GM21529 (cell line): Measurements from ENCODE around the gene POLR2J2.
"Not testable (repeated sequence)": the region's sequence is repeated elsewhere in the genome, so short reads cannot be mapped to it uniquely, and the experiment has no call there.

Source experiments
- ATAC-seq: cut with Tn5 transposase; IDR thresholded peaks from one replicate; pipeline ENCODE4 v1.9.1; 2021; ENCODE audit not compliant: unreplicated experiment

The POLR2J2 gene

DNA sequence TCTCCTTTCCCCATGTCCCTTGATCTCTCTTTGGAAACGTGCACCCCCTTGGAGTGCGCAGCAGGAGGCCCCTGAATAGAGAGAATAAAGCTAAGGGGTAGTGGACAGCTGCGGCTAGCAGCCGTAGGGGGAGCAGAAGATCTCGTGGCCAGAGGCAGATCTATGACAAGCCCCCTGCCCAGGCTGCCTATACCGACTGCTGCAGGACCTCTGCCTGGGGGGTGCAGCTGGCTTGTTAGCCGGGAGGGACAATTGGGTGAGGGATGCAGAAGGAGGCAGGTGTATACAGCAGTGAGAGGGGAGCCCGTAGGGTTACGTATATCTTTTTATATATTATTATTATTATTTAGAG lies 469 bp upstream of the POLR2J2 start:
- peak; percentile 25 for ATAC-seq

DNA sequence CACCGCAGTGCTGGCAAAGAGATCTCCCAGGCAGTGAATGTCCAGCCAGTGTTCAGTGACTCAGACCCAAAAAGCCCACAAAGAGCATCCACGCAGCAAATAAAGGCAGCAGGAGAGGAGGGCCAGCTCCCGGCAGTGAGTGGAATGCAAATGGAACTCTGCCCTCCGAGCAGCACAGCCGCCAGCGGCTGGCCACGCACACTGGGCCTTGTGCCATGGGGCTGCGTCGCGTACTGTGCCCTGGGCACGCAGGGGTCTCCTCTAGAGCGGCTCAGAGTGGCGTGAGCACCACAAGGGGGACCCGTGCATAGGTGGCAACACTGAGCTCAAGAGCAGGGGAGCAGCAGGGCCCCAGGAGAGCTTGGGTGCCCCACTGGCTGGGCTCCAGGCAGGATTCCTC lies 3.9 kb downstream of the POLR2J2 start:
- ATAC-seq = not testable (repeated sequence)

DNA sequence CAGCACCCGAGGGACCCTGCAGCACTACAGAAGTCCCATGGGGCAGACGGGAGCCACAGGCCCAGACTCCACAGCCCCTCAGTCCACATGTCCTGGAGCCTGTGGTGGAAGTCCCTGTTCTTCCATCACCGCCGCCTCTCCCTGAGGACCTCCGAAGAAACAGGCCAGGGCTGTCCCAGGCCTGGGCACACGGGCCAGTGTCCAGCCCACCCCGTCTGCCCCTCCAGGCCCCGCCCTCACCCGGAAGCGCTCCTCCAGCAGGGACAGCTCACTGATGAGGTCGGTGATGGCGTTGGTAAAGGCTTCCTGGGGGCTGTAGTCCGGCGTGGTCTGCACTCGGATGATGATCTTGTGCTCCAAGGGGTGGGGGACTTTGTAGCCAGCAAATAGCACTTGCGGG lies 4.6 kb downstream of the POLR2J2 start:
- ATAC-seq = not testable (repeated sequence)

DNA sequence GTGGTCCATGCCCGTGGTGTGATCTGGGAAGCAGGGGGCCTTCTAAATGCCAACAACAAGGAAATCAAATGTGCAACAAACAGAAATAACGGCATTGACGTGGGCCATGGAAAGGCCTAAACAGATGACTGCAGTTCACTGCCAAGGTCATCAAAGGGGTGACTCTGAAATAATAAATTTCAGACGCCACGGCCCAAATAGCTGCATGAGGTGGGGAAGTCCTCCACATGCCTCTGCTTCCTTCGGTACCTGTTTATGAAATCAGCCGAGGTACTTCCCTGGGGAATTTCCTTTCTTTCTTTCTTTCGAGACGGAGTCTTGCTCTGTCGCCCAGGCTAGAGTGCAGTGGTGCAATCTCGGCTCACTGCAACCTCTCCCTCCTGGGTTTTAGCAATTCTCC lies 6.7 kb downstream of the POLR2J2 start:
- not testable (repeated sequence) for ATAC-seq

DNA sequence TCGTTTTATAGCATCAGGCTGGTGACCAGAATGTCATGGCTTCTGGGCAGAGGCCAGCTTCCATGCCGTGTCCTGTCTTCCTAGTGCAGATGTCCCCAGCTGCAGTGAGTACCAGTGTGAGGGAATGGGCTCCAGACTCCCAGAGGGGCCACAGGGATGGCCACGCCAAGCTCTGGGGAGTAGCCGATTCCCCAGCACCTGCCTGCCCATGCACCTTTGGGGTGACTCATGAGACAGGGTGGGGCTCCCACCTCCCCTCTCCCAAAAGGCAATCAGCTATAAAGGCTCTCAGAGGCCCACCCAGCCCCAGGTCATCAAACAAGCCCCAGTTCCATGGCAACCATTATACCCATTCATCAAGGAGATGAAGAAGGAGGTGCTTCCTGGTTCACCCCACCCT lies 21.5 kb downstream of the POLR2J2 start, which contains the start of gene SPDYE2B:
Gene SPDYE2B (plus strand): TSS at position 396 of the 400 bp plus-strand sequence. CDS start 2,030 bp downstream, outside the sequence.
- ATAC-seq = not testable (repeated sequence)

DNA sequence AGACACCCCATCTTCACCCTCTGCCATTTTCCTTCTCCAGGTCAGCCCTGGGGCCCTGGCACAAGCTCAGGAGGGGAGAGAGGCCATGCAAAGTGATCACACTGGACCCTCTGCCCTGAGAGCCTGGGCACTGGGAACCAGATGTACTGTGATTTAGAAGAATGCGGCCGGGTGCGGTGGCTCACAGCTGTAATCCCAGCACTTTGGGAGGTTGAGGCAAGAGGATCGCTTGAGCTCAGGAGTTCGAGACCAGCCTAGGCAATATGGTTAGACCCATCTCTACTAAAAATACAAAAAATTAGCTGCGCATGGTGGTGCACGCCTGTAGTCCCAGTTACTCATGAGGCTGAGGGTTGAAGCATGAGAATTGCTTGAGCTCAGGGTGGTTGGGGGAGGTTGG lies 23.6 kb downstream of the POLR2J2 start:
- not testable (repeated sequence) for ATAC-seq

DNA sequence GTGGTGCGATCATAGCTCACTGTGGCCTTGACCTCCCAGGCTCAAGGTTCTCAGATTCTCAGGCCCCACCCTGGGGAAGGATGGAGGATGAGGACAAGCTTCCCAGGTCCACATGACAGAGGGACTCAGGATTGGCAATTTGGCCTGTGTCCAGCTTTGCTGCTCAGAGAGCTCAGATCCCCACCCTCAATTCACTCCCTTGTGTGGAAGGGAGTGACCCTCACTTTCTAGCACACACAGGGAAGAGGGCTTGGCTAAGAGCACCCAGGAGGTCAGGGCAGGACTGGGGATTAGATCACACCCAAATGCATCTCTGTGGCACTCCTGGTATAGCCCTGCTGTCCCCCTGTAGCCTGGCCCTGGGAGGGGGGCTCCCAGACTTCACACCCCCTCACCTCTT lies 28.1 kb downstream of the POLR2J2 start:
- not testable (repeated sequence) for ATAC-seq

DNA sequence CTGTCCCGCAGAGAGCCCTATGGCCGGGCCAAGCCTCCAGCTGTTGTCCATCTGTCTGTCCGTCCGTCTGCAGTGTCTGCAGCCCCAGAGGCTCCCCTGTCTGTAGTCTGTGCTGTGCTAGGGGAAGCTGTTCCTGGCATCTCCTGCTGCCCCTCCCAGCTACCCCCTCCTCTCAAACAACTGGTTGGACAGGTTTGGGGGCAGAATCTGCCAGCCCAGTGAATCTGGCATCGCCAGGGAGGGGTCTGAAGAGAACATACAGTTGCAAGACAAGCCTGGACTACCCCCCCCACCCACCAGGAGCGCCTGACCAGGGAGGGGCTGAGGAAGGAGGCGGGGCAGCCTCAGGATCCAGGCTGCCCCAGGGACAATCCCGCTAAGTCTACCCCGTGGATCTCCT lies 28.8 kb downstream of the POLR2J2 start, which contains the start of gene UPK3BL1:
Gene UPK3BL1 (minus strand): TSS at position 101 of the 400 bp plus-strand sequence. CDS start 50 bp downstream, at position 51.
- not testable (repeated sequence) for ATAC-seq

DNA sequence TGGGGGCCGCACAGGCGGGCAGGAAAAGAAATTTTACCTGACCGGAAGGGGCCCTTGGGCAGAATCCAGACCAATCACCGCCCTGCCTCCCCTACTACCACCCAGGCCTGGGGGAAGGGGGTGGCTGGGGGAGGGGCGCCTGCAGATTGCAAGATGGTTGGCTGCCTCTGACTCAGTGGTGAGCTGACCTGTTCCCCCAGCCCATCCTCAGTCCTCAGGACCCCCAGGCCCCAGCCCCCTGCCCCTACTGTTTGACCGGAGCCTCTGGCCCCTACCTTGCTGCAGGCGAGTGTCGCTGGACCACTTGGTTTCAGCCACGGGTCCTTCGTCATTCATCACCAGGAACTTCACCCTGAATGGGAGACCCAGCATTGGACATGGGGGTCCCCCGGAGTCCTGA lies 32.6 kb downstream of the POLR2J2 start:
- not testable (repeated sequence) for ATAC-seq

DNA sequence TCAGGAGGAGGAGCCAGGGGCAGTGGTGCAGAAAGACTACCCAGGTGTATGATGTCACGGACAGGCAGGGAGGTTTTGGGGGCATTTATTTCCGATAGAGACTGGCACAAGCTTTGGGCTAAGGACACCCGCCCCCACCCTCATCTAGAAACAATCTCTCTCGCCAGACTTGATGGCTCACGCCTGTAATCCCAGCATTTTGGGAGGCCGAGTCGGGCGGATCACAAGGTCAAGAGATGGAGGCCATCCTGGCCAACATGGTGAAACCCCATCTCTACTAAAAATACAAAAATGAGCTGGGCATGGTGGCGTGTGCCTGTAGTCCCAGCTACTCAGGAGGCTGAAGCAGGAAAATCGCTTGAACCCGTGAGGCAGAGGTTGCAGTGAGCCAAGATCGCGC lies 34.5 kb downstream of the POLR2J2 start:
- ATAC-seq = not testable (repeated sequence)

DNA sequence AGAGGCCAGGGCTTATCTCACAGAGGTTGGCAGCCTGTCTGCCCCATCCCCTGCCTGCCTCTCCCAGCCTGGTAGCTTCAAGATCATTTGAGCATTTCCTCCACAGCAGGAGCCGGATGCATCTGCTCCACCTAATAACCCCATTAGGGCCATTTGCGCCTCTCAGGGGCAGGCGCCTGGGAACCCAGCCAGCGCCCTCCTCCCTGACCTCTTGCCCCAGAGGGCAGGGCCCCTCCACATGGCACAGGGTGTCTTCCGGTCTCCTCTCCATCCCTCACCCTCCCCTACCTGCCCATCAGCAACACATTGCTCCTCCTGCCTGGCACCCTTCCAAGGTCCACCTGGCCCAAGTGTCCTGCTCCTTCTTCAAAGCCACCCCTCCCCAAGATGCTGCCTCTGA lies 36.1 kb downstream of the POLR2J2 start:
- not testable (repeated sequence) for ATAC-seq

DNA sequence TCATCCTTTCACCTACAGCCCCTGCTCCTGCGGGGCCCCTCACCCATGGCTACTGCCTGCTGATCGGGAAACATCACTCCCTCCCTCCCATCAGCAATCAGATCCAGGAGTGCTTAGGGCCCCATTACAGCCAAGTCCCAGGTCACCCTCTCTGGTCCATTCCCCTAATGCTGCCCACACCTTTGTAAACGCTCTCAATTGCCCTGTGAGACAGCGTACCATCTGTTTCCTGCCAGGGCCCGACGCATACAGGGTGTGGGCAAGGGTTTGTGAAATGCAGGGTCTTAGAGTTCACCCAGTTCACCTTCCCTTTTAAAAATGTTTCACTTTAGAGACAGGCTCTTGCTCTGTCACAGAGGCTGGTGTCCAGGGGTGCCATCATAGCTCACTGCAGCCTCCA lies 37.2 kb downstream of the POLR2J2 start:
- not testable (repeated sequence) for ATAC-seq

DNA sequence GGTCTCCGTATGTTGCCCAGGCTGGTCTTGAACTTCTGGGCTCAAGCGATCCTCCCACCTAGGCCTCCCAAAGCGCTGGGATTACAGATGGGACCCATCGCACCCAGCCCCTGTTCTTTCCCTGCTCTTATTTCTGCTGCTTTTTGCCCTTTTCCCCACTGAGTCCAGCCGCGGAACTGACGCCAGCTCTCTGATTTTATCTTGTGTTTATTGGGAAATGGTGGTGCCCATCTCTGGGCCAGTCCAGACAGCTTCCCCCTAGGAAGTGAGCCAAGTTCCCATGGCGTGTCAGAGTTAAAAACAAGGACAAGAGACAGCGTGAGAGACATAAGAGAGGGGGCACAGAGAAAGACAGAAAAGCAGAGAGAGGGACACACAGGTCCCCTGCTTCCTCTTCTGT lies 40.8 kb downstream of the POLR2J2 start:
- not testable (repeated sequence) for ATAC-seq

DNA sequence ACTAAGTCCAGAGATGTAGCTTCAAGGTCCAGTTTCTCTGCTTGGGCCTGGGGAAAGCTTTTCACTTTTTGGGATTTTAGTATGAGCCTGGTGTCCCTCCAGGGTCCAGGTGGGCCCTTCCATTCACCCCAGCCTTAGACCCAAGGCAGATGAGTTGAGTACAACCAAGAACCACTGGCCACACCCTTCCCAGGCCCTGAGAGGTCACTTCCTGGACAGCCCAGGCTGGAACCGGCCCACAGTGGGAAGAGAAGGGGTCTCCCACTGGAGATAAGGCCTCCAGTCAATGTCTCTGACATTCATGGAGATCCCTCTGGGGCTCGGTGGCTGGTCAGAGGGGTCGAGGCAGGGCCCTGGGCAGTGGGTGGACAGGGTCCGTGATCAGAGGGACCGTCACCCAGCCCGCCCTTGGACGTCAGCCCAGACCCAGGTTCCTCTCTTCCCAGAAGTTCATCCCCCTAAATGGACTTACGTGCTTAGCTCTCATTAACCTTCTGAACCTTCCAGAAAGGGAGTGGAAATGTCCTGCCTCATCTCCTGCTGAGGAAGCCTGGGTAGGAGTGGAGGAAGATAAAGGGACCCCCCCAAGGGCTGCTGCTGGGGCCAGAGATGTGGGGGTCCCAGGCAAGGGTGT lies 44.1 kb downstream of the POLR2J2 start:
- ATAC-seq = not testable (repeated sequence)

DNA sequence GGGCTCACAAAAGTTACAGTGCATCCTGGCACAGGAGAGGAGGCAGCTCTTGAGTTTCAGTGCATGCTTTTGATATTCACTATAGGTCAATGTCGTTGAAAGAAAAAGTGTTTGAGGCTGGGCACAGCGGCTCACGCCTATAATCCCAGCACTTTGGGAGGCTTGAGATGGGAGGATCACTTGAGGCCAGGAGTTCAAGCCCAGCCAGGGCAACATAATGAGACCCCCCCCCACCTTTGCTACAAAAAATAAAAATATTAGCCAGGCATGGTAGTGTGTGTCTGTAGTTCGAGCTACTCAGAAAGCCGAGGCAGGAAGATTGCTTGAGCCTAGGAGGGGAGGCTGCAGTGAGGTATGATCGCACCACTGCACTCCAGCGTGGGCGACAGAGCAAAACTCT lies 53.3 kb downstream of the POLR2J2 start:
- not testable (repeated sequence) for ATAC-seq

DNA sequence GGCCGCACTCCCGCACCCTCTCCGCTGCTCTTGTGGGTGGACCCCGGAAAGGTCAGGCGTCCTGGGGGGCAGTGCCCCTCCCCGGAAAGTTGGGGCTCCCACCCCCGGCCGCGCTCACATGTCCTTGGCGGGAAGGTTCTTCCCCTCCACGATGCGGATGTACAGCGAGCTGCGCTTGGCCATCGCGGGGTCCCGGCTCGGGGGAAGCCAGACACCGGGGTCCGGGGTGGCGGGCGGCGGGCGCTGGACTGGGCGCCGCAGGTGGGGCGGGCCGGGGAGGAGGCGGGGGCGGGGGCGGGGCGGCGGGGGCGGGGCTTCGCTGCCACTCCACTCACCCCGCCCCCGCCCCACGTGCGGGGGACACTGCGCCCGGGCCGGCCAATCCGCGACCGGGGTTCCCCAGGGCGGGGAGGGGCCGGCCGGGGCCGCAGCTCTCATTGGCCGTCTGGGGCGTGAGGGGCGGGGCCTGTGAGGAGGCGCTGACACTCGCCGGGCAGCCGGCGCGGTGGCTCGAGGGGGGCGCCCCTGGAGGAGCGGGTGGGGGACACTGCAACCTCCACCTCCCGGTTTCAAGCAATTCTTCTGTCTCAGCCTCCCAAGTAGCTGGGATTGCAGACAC lies 54.8 kb downstream of the POLR2J2 start, which contains the start of gene RASA4:
Gene RASA4 (minus strand): TSS at position 250 of the 619 bp plus-strand sequence. CDS start 67 bp downstream, at position 183.
- peak; percentile 62 for ATAC-seq
